Measurements from ENCODE around the gene RESP18.

Gene RESP18

DNA sequence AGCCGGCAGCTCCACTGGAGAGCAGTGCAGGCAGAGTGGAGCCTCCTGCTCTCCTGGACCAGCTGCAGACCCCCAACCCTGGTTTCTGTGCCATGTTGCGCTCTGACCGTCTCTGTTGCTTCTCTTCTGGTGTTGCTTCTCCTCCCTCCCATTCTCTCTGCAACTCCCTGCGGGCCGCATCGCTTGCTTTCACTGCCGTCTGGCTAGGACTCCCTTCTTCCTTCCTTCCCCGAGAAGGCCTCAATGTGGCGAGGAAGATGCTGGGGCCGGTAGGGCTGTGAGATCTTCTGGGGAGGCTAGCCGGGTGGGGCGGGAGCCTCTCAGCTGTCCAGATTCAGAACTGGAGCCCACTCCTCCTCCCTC lies 47.2 kb downstream of the RESP18 start:
- TF ChIP-seq, protein P1, sequence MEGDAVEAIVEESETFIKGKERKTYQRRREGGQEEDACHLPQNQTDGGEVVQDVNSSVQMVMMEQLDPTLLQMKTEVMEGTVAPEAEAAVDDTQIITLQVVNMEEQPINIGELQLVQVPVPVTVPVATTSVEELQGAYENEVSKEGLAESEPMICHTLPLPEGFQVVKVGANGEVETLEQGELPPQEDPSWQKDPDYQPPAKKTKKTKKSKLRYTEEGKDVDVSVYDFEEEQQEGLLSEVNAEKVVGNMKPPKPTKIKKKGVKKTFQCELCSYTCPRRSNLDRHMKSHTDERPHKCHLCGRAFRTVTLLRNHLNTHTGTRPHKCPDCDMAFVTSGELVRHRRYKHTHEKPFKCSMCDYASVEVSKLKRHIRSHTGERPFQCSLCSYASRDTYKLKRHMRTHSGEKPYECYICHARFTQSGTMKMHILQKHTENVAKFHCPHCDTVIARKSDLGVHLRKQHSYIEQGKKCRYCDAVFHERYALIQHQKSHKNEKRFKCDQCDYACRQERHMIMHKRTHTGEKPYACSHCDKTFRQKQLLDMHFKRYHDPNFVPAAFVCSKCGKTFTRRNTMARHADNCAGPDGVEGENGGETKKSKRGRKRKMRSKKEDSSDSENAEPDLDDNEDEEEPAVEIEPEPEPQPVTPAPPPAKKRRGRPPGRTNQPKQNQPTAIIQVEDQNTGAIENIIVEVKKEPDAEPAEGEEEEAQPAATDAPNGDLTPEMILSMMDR (IDR thresholded peaks at IDR 0.05) = no peak
- TF ChIP-seq ZFX (IDR thresholded peaks at IDR 0.05; ENCODE audit: borderline replicate concordance) = no peak
- no peak overlapping the region for H3K27ac ChIP-seq

DNA sequence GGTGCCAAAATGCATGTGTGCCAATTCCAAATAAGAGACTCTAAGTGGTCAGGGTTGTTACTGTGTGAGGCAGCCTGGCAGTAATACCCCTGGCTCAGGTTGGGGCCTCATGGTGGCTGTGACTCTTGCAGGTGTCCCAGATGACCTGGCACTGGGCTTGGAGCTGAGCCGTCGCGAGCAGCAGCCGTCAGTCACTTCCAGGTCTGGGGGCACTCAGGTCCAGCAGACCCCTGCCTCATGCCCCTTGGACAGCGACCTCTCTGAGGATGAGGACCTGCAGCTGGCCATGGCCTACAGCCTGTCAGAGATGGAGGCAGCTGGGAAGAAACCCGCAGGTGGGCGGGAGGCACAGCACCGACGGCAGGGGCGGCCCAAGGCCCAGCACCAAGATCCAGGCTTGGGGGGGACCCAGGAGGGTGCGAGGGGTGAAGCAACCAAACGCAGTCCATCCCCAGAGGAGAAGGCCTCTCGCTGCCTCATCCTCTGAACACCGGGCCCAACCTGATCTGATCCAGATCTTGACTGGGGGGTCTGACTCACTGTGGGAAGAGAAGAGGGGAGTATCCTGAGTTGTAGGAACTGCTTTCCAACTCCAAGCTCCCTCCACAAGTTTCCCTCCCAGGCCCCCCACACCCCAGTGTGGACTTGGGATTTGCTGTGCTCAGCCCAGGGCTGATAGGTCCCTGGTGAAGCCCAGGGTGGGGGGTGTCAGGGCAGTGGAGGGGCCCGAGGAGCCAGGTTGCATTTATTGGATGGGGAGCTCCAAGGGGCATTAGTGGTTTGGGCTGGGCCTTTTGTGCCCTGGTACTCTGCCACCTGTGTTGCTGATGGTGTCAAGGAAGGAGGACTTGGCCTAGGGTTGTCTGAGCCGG lies 47.8 kb downstream of the RESP18 start:
- TF ChIP-seq ZFX (IDR thresholded peaks at IDR 0.05; ENCODE audit: borderline replicate concordance) = no peak
- TF ChIP-seq, protein P1 (IDR thresholded peaks at IDR 0.05) = no peak
- no peak overlapping the region for H3K27ac ChIP-seq

- no peak overlapping the region for H3K27ac ChIP-seq
- TF ChIP-seq, protein P1 (IDR thresholded peaks at IDR 0.05) = no peak
- no peak for TF ChIP-seq ZFX (IDR thresholded peaks at IDR 0.05; ENCODE audit: borderline replicate concordance)
These were observed 49.5 kb downstream of the RESP18 start for GRCh38 chr2:219282943-219283581.

DNA sequence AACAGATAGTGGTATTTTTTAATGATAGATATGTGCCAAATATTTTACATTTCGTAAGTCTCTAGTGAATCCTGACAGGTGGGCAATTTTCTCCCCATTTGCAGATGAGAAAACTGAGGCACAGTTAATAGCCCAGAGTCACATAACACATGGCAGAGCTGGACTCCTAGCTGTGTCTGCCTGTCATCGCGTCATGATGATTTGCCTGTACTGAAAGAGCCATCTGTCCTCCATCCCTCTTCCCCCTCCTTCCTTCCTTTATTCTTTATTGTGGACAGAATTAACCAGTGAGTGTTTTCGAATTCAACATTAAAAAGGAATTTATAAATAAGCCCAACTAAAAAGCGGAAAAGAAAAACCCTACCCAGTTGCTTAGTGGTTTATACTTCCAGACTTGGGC lies 50.2 kb downstream of the RESP18 start:
- TF ChIP-seq, protein P1 (IDR thresholded peaks at IDR 0.05) = no peak
- TF ChIP-seq ZFX (IDR thresholded peaks at IDR 0.05; ENCODE audit: borderline replicate concordance) = no peak
- no peak overlapping the region for H3K27ac ChIP-seq

GRCh38 chr2:219281588-219281987 lies 51.0 kb downstream of the RESP18 start:
- TF ChIP-seq, protein P1 (IDR thresholded peaks at IDR 0.05) = no peak
- TF ChIP-seq ZFX (IDR thresholded peaks at IDR 0.05; ENCODE audit: borderline replicate concordance) = no peak
- H3K27ac ChIP-seq = no peak overlapping the region

GRCh38 chr2:219280651-219281050 lies 51.9 kb downstream of the RESP18 start:
- no peak overlapping the region for H3K27ac ChIP-seq
- no peak for TF ChIP-seq ZFX (IDR thresholded peaks at IDR 0.05; ENCODE audit: borderline replicate concordance)
- TF ChIP-seq, protein P1 (IDR thresholded peaks at IDR 0.05) = no peak

Data from 22Rv1 (cell line).